A673 (cell line): ENCODE data around the gene YTHDF1. TPM values are rescaled to one million over a fixed set of nuclear protein-coding genes. Genes with fewer than 3 reads are reported as not detected.

ENCODE experiments used
- BruUV-seq: library from RNA; stranded (reverse); fragments of 400-500 nt; replicated peaks from 2 replicates; lab custom pipeline; 2021; lab: Mats Ljungman, UMichigan
- CTCF ChIA-PET: fragments of 300-600 bp; sonication (Branson Sonifier 250); formaldehyde crosslinking; loops from one replicate; lab custom pipeline; 2022; ENCODE audit warnings: antibody characterized with exemption; lab: Charles Lee
- POLR2A ChIA-PET: fragments of 300-600 bp; sonication (Branson Sonifier 250); formaldehyde crosslinking; loops from one replicate; lab custom pipeline; 2022; ENCODE audit warnings: antibody characterized with exemption; ENCODE audit not compliant: low non-redundant PET; lab: Charles Lee
- DNase-seq: peaks from one replicate; pipeline ENCODE4 v3.0.0-alpha.2; 2015; ENCODE audit warnings: low spot score
- H3K27ac ChIP-seq: fragments of 200-600 bp; sonication (generic); 2 replicates; pipeline ENCODE4 v1.5.1; 2016; ENCODE audit warnings: mixed run types, low read depth, mild to moderate bottlenecking, mixed read lengths, antibody characterized with exemption, low read length; ENCODE audit not compliant: poor library complexity, severe bottlenecking
- H3K27me3 ChIP-seq: fragments of 200-600 bp; sonication (generic); replicated peaks from 2 replicates; pipeline ENCODE4 v1.6.1; 2017; ENCODE audit warnings: mixed run types, low read depth, mild to moderate bottlenecking, mixed read lengths, antibody characterized with exemption, low read length; ENCODE audit not compliant: insufficient read depth, poor library complexity
- H3K36me3 ChIP-seq: fragments of 200-600 bp; sonication (generic); 2 replicates; pipeline ENCODE4 v1.6.1; 2016; ENCODE audit warnings: mixed run types, mild to moderate bottlenecking, mixed read lengths, antibody characterized with exemption, low read length; ENCODE audit not compliant: insufficient read depth, poor library complexity, severe bottlenecking
- H3K4me1 ChIP-seq: fragments of 200-600 bp; sonication (generic); 2 replicates; pipeline ENCODE4 v1.6.1; 2017; ENCODE audit warnings: mixed run types, mild to moderate bottlenecking, mixed read lengths, antibody characterized with exemption, low read length; ENCODE audit not compliant: insufficient read depth, poor library complexity, severe bottlenecking
- H3K4me3 ChIP-seq: fragments of 200-600 bp; sonication (generic); 2 replicates; pipeline ENCODE4 v1.5.1; 2016; ENCODE audit warnings: low read depth, mixed run types, mild to moderate bottlenecking, mixed read lengths, low read length; ENCODE audit not compliant: poor library complexity, severe bottlenecking
- H3K9me3 ChIP-seq: fragments of 200-600 bp; sonication (generic); 2 replicates; pipeline ENCODE4 v1.6.1; 2016; ENCODE audit warnings: mixed run types, low read depth, mild to moderate bottlenecking, mixed read lengths, antibody characterized with exemption, low read length; ENCODE audit not compliant: poor library complexity, severe bottlenecking
- EZH2 ChIP-seq: fragments of 200-600 bp; sonication (generic); IDR thresholded peaks from 2 replicates; pipeline ENCODE4 v1.6.1; 2017; ENCODE audit warnings: borderline replicate concordance, low read depth, mild to moderate bottlenecking, mixed read lengths, antibody characterized with exemption, low read length; ENCODE audit not compliant: poor library complexity, severe bottlenecking
- intact Hi-C: fragments of 100-400 bp; cut with micrococcal nuclease; formaldehyde crosslinking; loops from one replicate; pipeline ENCODE4 v1.10.0; 2022; ENCODE audit not compliant: unreplicated experiment
- total RNA-seq: library from RNA; stranded (reverse); gene quantifications from 2 replicates; pipeline ENCODE4 v1.2.3, GENCODE V29; 2021
- TF ChIP-seq, protein P1 (sequence below): fragments of 300-800, 200-600 bp; sonication (generic); conservative IDR thresholded peaks from 2 replicates; pipeline ENCODE4 v1.5.1; 2017; ENCODE audit warnings: low read depth, mild to moderate bottlenecking, antibody characterized with exemption, low read length, moderate library complexity, mixed read lengths

The YTHDF1 gene
- total RNA-seq, 1 experiment from 2014 or later = 52.4 TPM

DNA sequence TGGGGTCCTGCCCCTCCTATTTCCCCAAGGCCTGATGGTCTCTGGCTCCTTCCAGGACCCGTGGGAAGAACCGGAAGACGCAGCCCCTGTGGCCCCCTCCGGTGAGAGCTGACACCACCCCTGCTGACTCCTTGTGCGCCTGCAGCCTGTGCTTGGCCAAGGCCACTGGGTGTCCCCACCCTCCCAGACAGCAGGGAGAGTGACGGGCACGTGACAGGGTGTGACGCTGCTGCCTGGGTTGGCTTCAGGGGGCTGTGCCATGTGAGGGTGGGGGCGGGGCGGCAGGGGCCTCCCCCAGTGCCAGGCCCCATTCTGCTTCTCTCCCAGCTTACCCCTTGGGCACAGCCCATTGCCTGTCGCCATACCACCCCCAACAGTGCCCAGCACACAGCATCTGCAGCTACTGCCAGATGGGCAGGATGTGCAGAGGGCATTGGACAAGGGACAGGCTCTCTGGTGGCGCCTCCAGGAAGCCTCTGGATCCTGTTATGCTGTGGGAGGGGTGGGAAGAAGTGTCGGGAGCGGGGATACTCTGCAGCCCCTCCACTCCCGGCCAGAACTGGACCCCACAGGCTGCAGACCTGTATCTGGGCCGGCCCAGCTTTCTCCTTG, 22.7 kb upstream of the YTHDF1 start:
- H3K27ac ChIP-seq = no peak overlapping the region
- BruUV-seq = no TSS peak
- H3K9me3 ChIP-seq = no peaks in the 10 kb centered on the region
- POLR2A ChIA-PET = no interaction called here
- intact Hi-C loops = no loop called here
- CTCF ChIA-PET = interaction anchor here (0.6 kb wide), 1 partner anchor 167 kb away, joined by 3 read pairs; no protein-coding TSS in a partner anchor
- DNase-seq = peak; percentile 44
- no peaks in the 10 kb centered on the region for H3K4me1 ChIP-seq
- TF ChIP-seq EZH2 = no peak
- TF ChIP-seq, protein P1, sequence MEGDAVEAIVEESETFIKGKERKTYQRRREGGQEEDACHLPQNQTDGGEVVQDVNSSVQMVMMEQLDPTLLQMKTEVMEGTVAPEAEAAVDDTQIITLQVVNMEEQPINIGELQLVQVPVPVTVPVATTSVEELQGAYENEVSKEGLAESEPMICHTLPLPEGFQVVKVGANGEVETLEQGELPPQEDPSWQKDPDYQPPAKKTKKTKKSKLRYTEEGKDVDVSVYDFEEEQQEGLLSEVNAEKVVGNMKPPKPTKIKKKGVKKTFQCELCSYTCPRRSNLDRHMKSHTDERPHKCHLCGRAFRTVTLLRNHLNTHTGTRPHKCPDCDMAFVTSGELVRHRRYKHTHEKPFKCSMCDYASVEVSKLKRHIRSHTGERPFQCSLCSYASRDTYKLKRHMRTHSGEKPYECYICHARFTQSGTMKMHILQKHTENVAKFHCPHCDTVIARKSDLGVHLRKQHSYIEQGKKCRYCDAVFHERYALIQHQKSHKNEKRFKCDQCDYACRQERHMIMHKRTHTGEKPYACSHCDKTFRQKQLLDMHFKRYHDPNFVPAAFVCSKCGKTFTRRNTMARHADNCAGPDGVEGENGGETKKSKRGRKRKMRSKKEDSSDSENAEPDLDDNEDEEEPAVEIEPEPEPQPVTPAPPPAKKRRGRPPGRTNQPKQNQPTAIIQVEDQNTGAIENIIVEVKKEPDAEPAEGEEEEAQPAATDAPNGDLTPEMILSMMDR = no peak
- H3K27me3 ChIP-seq = no peaks in the 10 kb centered on the region
- no peaks in the 10 kb centered on the region for H3K36me3 ChIP-seq
- H3K4me3 ChIP-seq = no peak overlapping the region

GRCh38 chr20:63238031-63238430, 22.1 kb upstream of the YTHDF1 start:
- Histone ChIP-seq H3K4me3 (no peak overlapping the region), H3K27ac (no peak overlapping the region), H3K9me3 (no peaks in the 10 kb centered on the region), H3K36me3 (no peaks in the 10 kb centered on the region), H3K27me3 (peaks cover 1% of the 10 kb centered on the region), H3K4me1 (no peaks in the 10 kb centered on the region)
- POLR2A ChIA-PET = no interaction called here
- intact Hi-C loops = no loop called here
- DNase-seq = no peak
- CTCF ChIA-PET = interaction anchor here (0.6 kb wide), 2 partner anchors 15 to 166 kb away, joined by 3 to 4 read pairs; no protein-coding TSS in a partner anchor
- BruUV-seq = no TSS peak
- TF ChIP-seq, protein P1 = no peak
- TF ChIP-seq EZH2 = no peak

DNA sequence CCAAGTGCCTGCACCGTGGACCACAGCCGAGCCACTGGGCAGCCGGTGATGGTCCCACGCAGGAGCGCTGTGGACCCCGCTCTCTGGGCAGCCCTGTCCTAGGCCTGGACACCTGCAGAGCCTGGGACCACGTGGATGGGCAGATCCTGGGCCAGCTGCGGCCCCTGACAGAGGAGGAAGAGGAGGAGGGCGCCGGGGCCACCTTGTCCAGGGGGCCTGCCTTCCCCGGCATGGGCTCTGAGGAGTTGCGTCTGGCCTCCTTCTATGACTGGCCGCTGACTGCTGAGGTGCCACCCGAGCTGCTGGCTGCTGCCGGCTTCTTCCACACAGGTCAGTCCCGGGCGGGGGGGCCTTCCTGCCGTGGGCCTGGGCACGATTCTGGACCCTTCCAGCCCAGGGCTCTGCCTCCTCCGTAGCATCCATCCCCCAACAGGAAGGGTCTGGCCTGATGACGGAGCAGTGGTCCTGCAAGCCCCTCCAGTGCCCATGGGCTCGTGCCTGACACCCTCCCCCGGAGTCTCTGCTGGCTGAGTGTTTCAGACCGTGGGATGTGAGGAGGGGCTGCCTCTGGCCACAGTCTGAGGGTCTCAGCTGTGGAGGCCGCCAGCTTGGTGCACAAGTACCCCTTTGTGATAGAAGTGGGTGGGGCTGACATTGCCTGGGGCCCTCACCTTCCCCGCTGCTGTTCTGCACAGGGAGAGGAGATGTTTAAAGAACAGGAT, 20.3 kb upstream of the YTHDF1 start:
- intact Hi-C loops = no loop called here
- Histone ChIP-seq H3K4me3 (no peak overlapping the region), H3K27ac (no peak overlapping the region), H3K27me3 (peaks cover 12% of the 10 kb centered on the region), H3K36me3 (no peaks in the 10 kb centered on the region), H3K9me3 (no peaks in the 10 kb centered on the region), H3K4me1 (no peaks in the 10 kb centered on the region)
- CTCF ChIA-PET = no interaction called here
- no TSS peak for BruUV-seq
- POLR2A ChIA-PET = no interaction called here
- no peak for DNase-seq
- TF ChIP-seq, protein P1 = no peak
- no peak for TF ChIP-seq EZH2
